Skeletal muscle satellite cell (primary cell): Measurements from ENCODE around the gene FHOD1.

Source experiments
- H3K27me3 ChIP-seq: 2 replicates; pipeline ENCODE4 v1.7.0; 2013; ENCODE audit warnings: low read length; ENCODE audit not compliant: control insufficient read depth, insufficient read depth
- H3K36me3 ChIP-seq: 2 replicates; pipeline ENCODE4 v1.7.0; 2013; ENCODE audit warnings: mild to moderate bottlenecking, control low read depth, low read length; ENCODE audit not compliant: insufficient read depth
- H3K4me1 ChIP-seq: 2 replicates; pipeline ENCODE4 v1.7.0; 2013; ENCODE audit warnings: low read length; ENCODE audit not compliant: control insufficient read depth, insufficient read depth
- H3K4me2 ChIP-seq: 2 replicates; pipeline ENCODE4 v1.7.0; 2013; ENCODE audit warnings: mild to moderate bottlenecking, low read length
- H3K4me3 ChIP-seq: 2 replicates; pipeline ENCODE4 v1.7.0; 2013; ENCODE audit warnings: low read length
- H3K9ac ChIP-seq: 2 replicates; pipeline ENCODE4 v1.7.0; 2013; ENCODE audit warnings: mild to moderate bottlenecking, low read depth, low read length, moderate library complexity
- H3K9me3 ChIP-seq: replicated peaks from 2 replicates; pipeline ENCODE4 v1.7.0; 2013; ENCODE audit warnings: mild to moderate bottlenecking, control low read depth, low read length

The FHOD1 gene

GRCh38 chr16:67269766-67270165 lies 22.5 kb upstream of the FHOD1 start:
- Histone ChIP-seq H3K36me3 (no peaks in the 10 kb centered on the region), H3K9me3 (no peaks in the 10 kb centered on the region), H3K27me3 (no peaks in the 10 kb centered on the region), H3K4me3 (no peak overlapping the region), H3K4me2 (no peak overlapping the region), H3K9ac (no peak overlapping the region), H3K4me1 (peaks cover 12% of the 10 kb centered on the region)

GRCh38 chr16:67268136-67268579 lies 20.9 kb upstream of the FHOD1 start:
- Histone ChIP-seq H3K4me2 (no peak overlapping the region), H3K4me3 (no peak overlapping the region), H3K4me1 (peaks cover 12% of the 10 kb centered on the region), H3K9me3 (no peaks in the 10 kb centered on the region), H3K27me3 (no peaks in the 10 kb centered on the region), H3K9ac (no peak overlapping the region), H3K36me3 (no peaks in the 10 kb centered on the region)

GRCh38 chr16:67265834-67266233 lies 18.6 kb upstream of the FHOD1 start:
- Histone ChIP-seq H3K4me1 (peaks cover 12% of the 10 kb centered on the region), H3K9ac (no peak overlapping the region), H3K27me3 (no peaks in the 10 kb centered on the region), H3K9me3 (no peaks in the 10 kb centered on the region), H3K36me3 (no peaks in the 10 kb centered on the region), H3K4me2 (no peak overlapping the region), H3K4me3 (no peak overlapping the region)

GRCh38 chr16:67264866-67265265 lies 17.6 kb upstream of the FHOD1 start:
- peaks cover 12% of the 10 kb centered on the region for H3K4me1 ChIP-seq
- H3K9me3 ChIP-seq = no peaks in the 10 kb centered on the region
- H3K9ac ChIP-seq = no peak overlapping the region
- H3K36me3 ChIP-seq = no peaks in the 10 kb centered on the region
- H3K4me3 ChIP-seq = no peak overlapping the region
- H3K4me2 ChIP-seq = no peak overlapping the region
- H3K27me3 ChIP-seq = no peaks in the 10 kb centered on the region

- Histone ChIP-seq H3K27me3 (no peaks in the 10 kb centered on the region), H3K9me3 (no peaks in the 10 kb centered on the region), H3K9ac (no peak overlapping the region), H3K36me3 (no peaks in the 10 kb centered on the region), H3K4me3 (no peak overlapping the region), H3K4me2 (no peak overlapping the region), H3K4me1 (peaks cover 12% of the 10 kb centered on the region)
Observed at GRCh38 chr16:67264277-67264676, 17.0 kb upstream of the FHOD1 start.

- no peak overlapping the region for H3K4me2 ChIP-seq
Observed at GRCh38 chr16:67263201-67263600, 15.9 kb upstream of the FHOD1 start.

GRCh38 chr16:67260426-67261063 lies 13.3 kb upstream of the FHOD1 start:
- no peak overlapping the region for H3K4me3 ChIP-seq
- no peaks in the 10 kb centered on the region for H3K9me3 ChIP-seq
- H3K4me1 ChIP-seq = peaks cover 7% of the 10 kb centered on the region
- H3K4me2 ChIP-seq = no peak overlapping the region
- H3K36me3 ChIP-seq = peaks cover 6% of the 10 kb centered on the region
- H3K9ac ChIP-seq = no peak overlapping the region
- no peaks in the 10 kb centered on the region for H3K27me3 ChIP-seq

More at GRCh38 chr16:67263201-67263600, 15.9 kb upstream of the FHOD1 start:
- Histone ChIP-seq H3K9ac (no peak overlapping the region), H3K4me3 (no peak overlapping the region), H3K9me3 (no peaks in the 10 kb centered on the region), H3K4me1 (peaks cover 5% of the 10 kb centered on the region), H3K36me3 (no peaks in the 10 kb centered on the region), H3K27me3 (no peaks in the 10 kb centered on the region)

GRCh38 chr16:67259705-67260104 lies 12.4 kb upstream of the FHOD1 start:
- Histone ChIP-seq H3K9me3 (no peaks in the 10 kb centered on the region), H3K4me3 (no peak overlapping the region), H3K36me3 (peaks cover 6% of the 10 kb centered on the region), H3K27me3 (no peaks in the 10 kb centered on the region), H3K9ac (no peak overlapping the region), H3K4me2 (no peak overlapping the region), H3K4me1 (peaks cover 7% of the 10 kb centered on the region)

- Histone ChIP-seq H3K27me3 (no peaks in the 10 kb centered on the region), H3K9ac (no peak overlapping the region), H3K36me3 (peaks cover 6% of the 10 kb centered on the region), H3K4me3 (no peak overlapping the region), H3K9me3 (no peaks in the 10 kb centered on the region), H3K4me1 (peaks cover 7% of the 10 kb centered on the region), H3K4me2 (no peak overlapping the region)
Observed at GRCh38 chr16:67258161-67258835, 11.0 kb upstream of the FHOD1 start.

- H3K4me1 ChIP-seq = peaks cover 7% of the 10 kb centered on the region
- no peaks in the 10 kb centered on the region for H3K9me3 ChIP-seq
- no peak overlapping the region for H3K4me2 ChIP-seq
- peaks cover 6% of the 10 kb centered on the region for H3K36me3 ChIP-seq
- no peak overlapping the region for H3K9ac ChIP-seq
- H3K27me3 ChIP-seq = no peaks in the 10 kb centered on the region
- H3K4me3 ChIP-seq = no peak overlapping the region
Observed at GRCh38 chr16:67257486-67258160, 10.3 kb upstream of the FHOD1 start.

GRCh38 chr16:67256701-67257230 lies 9.5 kb upstream of the FHOD1 start:
- Histone ChIP-seq H3K9ac (no peak overlapping the region), H3K4me1 (peaks cover 7% of the 10 kb centered on the region), H3K4me3 (no peak overlapping the region), H3K36me3 (peaks cover 6% of the 10 kb centered on the region), H3K27me3 (no peaks in the 10 kb centered on the region), H3K9me3 (no peaks in the 10 kb centered on the region), H3K4me2 (no peak overlapping the region)
